Neural cell (in vitro differentiated cells): ENCODE measurements around the gene RIPOR2. TPM values are rescaled to one million over a fixed set of nuclear protein-coding genes. Genes with fewer than 3 reads are reported as not detected.

Experiments
- H2AFZ ChIP-seq: fragments of 200-600, 300-800 bp; sonication (generic), shearing (Covaris generic); 2 replicates; pipeline ENCODE4 v1.6.0; 2014; ENCODE audit warnings: low read depth, mild to moderate bottlenecking, antibody characterized with exemption, low read length, moderate library complexity
- H3F3A ChIP-seq: fragments of 200-600 bp; shearing (Covaris generic); 2 replicates; pipeline ENCODE4 v1.6.1; 2016; ENCODE audit warnings: mild to moderate bottlenecking, moderate library complexity, mixed read lengths, antibody characterized with exemption, low read length; ENCODE audit not compliant: insufficient read depth, poor library complexity, severe bottlenecking
- H3K27ac ChIP-seq: fragments of 200-600, 300-800 bp; sonication (generic), shearing (Covaris generic); 2 replicates; pipeline ENCODE4 v1.5.1; 2014; ENCODE audit warnings: mild to moderate bottlenecking, low read length, moderate library complexity
- H3K27me3 ChIP-seq: fragments of 300-800, 200-600 bp; sonication (generic), shearing (Covaris generic); 2 replicates; pipeline ENCODE4 v1.6.0; 2014; ENCODE audit warnings: mild to moderate bottlenecking, low read depth, low read length, moderate library complexity; ENCODE audit not compliant: insufficient read depth
- H3K36me3 ChIP-seq: fragments of 300-800, 200-600 bp; sonication (generic), shearing (Covaris generic); 2 replicates; pipeline ENCODE4 v1.5.1; 2014; ENCODE audit warnings: mild to moderate bottlenecking, antibody characterized with exemption, low read length, moderate library complexity; ENCODE audit not compliant: insufficient read depth
- H3K4me2 ChIP-seq: fragments of 300-800, 200-600 bp; sonication (generic), shearing (Covaris generic); 2 replicates; pipeline ENCODE4 v1.6.0; 2014; ENCODE audit warnings: mild to moderate bottlenecking, low read length
- H3K4me3 ChIP-seq: fragments of 300-800, 200-600 bp; sonication (generic), shearing (Covaris generic); 2 replicates; pipeline ENCODE4 v1.5.1; 2014; ENCODE audit warnings: mild to moderate bottlenecking, low read length, moderate library complexity
- H3K79me2 ChIP-seq: fragments of 200-600 bp; shearing (Covaris generic); replicated peaks from 2 replicates; pipeline ENCODE4 v1.6.0; 2014; ENCODE audit warnings: mild to moderate bottlenecking, low read length, moderate library complexity; ENCODE audit not compliant: insufficient read depth
- H3K9ac ChIP-seq: fragments of 300-800, 200-600 bp; sonication (generic), shearing (Covaris generic); 2 replicates; pipeline ENCODE4 v1.6.1; 2016; ENCODE audit warnings: mild to moderate bottlenecking, low read length, mixed read lengths
- H3K9me2 ChIP-seq: fragments of 200-600 bp; shearing (Covaris generic); 2 replicates; pipeline ENCODE4 v1.6.1; 2016; ENCODE audit warnings: mild to moderate bottlenecking, low read length, mixed read lengths; ENCODE audit not compliant: insufficient read depth
- H3K9me3 ChIP-seq: fragments of 200-600, 300-800 bp; sonication (generic), shearing (Covaris generic); 2 replicates; pipeline ENCODE4 v1.6.1; 2016; ENCODE audit warnings: mild to moderate bottlenecking, mixed run types, low read length, moderate library complexity, mixed read lengths
- H4K20me1 ChIP-seq: fragments of 200-600 bp; shearing (Covaris generic); 2 replicates; pipeline ENCODE4 v1.6.1; 2016; ENCODE audit warnings: mild to moderate bottlenecking, mixed run types; ENCODE audit not compliant: insufficient read depth
- CTCF ChIP-seq: fragments of 450-650 bp; IDR thresholded peaks from 2 replicates; pipeline ENCODE4 v1.5.1; 2014; ENCODE audit warnings: antibody characterized with exemption, mild to moderate bottlenecking, moderate library complexity; ENCODE audit not compliant: poor library complexity, severe bottlenecking
- EP300 ChIP-seq: fragments of 450-650 bp; conservative IDR thresholded peaks from 2 replicates; pipeline ENCODE4 v1.6.1; 2014; ENCODE audit warnings: antibody characterized with exemption, mild to moderate bottlenecking, moderate library complexity; ENCODE audit not compliant: poor library complexity, severe bottlenecking
- EZH2 ChIP-seq: fragments of 200-600, 300-800 bp; shearing (Covaris generic), sonication (generic); IDR thresholded peaks from 2 replicates; pipeline ENCODE4 v1.6.1; 2014; ENCODE audit warnings: antibody characterized with exemption, low read length, borderline replicate concordance, mild to moderate bottlenecking; ENCODE audit not compliant: insufficient read depth, poor library complexity, severe bottlenecking
- MXI1 ChIP-seq: fragments of 450-650 bp; conservative IDR thresholded peaks from 2 replicates; pipeline ENCODE4 v1.6.1; 2014; ENCODE audit warnings: antibody characterized with exemption, mild to moderate bottlenecking; ENCODE audit not compliant: poor library complexity, severe bottlenecking
- POLR2AphosphoS5 ChIP-seq: IDR thresholded peaks from 2 replicates; pipeline ENCODE4 v1.6.1; 2012
- RAD21 ChIP-seq: fragments of 450-650 bp; conservative IDR thresholded peaks from 2 replicates; pipeline ENCODE4 v1.6.1; 2014; ENCODE audit warnings: antibody characterized with exemption, mild to moderate bottlenecking, moderate library complexity
- SMC3 ChIP-seq: fragments of 450-650 bp; conservative IDR thresholded peaks from 2 replicates; pipeline ENCODE4 v1.6.1; 2014; ENCODE audit warnings: antibody characterized with exemption, mild to moderate bottlenecking, moderate library complexity; ENCODE audit not compliant: poor library complexity
- TAF1 ChIP-seq: IDR thresholded peaks from 2 replicates; pipeline ENCODE4 v1.6.1; 2012; ENCODE audit warnings: low read depth
- polyA plus RNA-seq: library from polyadenylated mRNA; depleted of rRNA; stranded (reverse); fragments of >200 nt; gene quantifications from 2 replicates; pipeline ENCODE4 v1.2.3, GENCODE V29; 2014
- TF ChIP-seq, protein P1 (sequence below): IDR thresholded peaks from 2 replicates; pipeline ENCODE4 v1.6.1; 2012; ENCODE audit warnings: borderline replicate concordance

Gene RIPOR2
- polyA plus RNA-seq, 1 donor from 2014 or later: 83.8 TPM

DNA sequence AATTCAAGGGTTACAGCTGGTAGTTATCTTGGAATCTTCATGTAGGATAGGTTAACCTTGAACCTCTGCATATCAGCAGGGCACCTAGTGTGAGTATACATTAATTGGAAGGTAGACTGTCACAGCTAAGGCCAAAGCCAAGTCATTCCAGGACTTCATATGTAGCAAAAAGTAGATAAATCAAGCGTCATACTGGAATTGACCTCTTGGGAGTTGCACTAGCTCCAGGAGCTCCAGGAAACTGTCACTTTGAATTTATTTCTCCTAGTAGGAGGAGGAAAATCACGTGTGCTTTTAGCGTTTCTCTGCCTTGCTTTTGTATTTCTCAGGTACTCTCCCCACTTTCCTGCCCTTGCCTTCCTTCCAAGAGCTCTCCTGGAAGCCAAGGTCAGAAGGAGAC, 30.3 kb downstream of the RIPOR2 start:
- Histone ChIP-seq H2AFZ (no peak overlapping the region), H4K20me1 (no peaks in the 10 kb centered on the region), H3K9ac (no peak overlapping the region), H3K27ac (no peak overlapping the region), H3K27me3 (no peaks in the 10 kb centered on the region), H3K4me3 (peak overlapping the region; percentile 82), H3F3A (no peaks in the 10 kb centered on the region), H3K9me2 (no peaks in the 10 kb centered on the region), H3K79me2 (peaks cover 82% of the 10 kb centered on the region), H3K9me3 (peaks cover 6% of the 10 kb centered on the region), H3K4me2 (no peak overlapping the region), H3K36me3 (peaks cover 5% of the 10 kb centered on the region)
- TF ChIP-seq RAD21 (no peak), POLR2AphosphoS5 (no peak), EZH2 (no peak), EP300 (no peak), MXI1 (no peak), SMC3 (no peak), CTCF (no peak), TAF1 (no peak)
- TF ChIP-seq, protein P1, sequence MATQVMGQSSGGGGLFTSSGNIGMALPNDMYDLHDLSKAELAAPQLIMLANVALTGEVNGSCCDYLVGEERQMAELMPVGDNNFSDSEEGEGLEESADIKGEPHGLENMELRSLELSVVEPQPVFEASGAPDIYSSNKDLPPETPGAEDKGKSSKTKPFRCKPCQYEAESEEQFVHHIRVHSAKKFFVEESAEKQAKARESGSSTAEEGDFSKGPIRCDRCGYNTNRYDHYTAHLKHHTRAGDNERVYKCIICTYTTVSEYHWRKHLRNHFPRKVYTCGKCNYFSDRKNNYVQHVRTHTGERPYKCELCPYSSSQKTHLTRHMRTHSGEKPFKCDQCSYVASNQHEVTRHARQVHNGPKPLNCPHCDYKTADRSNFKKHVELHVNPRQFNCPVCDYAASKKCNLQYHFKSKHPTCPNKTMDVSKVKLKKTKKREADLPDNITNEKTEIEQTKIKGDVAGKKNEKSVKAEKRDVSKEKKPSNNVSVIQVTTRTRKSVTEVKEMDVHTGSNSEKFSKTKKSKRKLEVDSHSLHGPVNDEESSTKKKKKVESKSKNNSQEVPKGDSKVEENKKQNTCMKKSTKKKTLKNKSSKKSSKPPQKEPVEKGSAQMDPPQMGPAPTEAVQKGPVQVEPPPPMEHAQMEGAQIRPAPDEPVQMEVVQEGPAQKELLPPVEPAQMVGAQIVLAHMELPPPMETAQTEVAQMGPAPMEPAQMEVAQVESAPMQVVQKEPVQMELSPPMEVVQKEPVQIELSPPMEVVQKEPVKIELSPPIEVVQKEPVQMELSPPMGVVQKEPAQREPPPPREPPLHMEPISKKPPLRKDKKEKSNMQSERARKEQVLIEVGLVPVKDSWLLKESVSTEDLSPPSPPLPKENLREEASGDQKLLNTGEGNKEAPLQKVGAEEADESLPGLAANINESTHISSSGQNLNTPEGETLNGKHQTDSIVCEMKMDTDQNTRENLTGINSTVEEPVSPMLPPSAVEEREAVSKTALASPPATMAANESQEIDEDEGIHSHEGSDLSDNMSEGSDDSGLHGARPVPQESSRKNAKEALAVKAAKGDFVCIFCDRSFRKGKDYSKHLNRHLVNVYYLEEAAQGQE: no peak

DNA sequence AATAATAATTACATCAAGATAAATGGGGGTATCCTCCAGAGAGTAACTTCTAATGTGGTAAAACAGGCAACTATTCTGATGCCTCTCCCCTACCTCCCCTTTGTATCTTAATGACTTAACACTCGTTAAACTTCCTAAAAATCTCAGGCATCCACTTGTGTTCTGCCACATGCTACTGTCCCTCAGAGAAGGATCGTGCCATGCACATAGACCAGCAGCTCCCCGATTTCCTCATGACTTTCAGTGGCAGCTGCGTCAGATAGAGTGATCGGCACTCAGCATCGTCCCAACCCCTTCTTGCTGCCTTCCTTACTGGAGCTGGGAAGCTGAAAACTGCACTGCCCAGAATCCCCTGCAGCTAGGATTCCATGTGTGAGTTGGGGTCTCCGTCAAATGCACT, 32.1 kb downstream of the RIPOR2 start:
- H3K27ac ChIP-seq: no peak overlapping the region

More for the DNA sequence above, 32.1 kb downstream of the RIPOR2 start:
- Histone ChIP-seq H3K9me2 (no peaks in the 10 kb centered on the region), H3K27me3 (no peaks in the 10 kb centered on the region), H4K20me1 (no peaks in the 10 kb centered on the region), H3K9ac (no peak overlapping the region), H3K4me2 (no peak overlapping the region), H3K9me3 (peaks cover 6% of the 10 kb centered on the region), H3F3A (no peaks in the 10 kb centered on the region), H3K79me2 (peaks cover 72% of the 10 kb centered on the region), H2AFZ (no peak overlapping the region), H3K36me3 (peaks cover 5% of the 10 kb centered on the region), H3K4me3 (no peak overlapping the region)
- TF ChIP-seq CTCF (no peak), EP300 (no peak), EZH2 (no peak), RAD21 (no peak), TAF1 (no peak), POLR2AphosphoS5 (no peak), SMC3 (no peak), MXI1 (no peak)
- TF ChIP-seq, protein P1: no peak
